GM23338 (cell line): ENCODE data around the gene TTYH1. TPM values are rescaled to one million over a fixed set of nuclear protein-coding genes. Genes with fewer than 3 reads are reported as not detected.
A peak's percentile ranks its signal among the peaks of the same experiment; 100 is the strongest.

Experiments used
- ATAC-seq: fragments of 200-7000 bp; cut with Tn5 transposase; 3 replicates; pipeline ENCODE4 v1.9.1; 2020
- DNase-seq: peaks from one replicate; pipeline ENCODE4 v3.0.0-alpha.2; 2015; ENCODE audit warnings: low spot score
- H2AFZ ChIP-seq: fragments of 200-600 bp; sonication (generic); 2 replicates; pipeline ENCODE4 v1.8.0; 2016; ENCODE audit warnings: antibody characterized with exemption, mild to moderate bottlenecking, moderate library complexity
- H3F3A ChIP-seq: fragments of 200-600 bp; sonication (generic); replicated peaks from 2 replicates; pipeline ENCODE4 v1.8.0; 2017; ENCODE audit warnings: antibody characterized with exemption, mixed run types, low read depth
- H3K27ac ChIP-seq: fragments of 200-600 bp; sonication (generic); 2 replicates; pipeline ENCODE4 v1.6.1; 2016; ENCODE audit warnings: low read depth
- H3K27me3 ChIP-seq: fragments of 200-600 bp; sonication (generic); 2 replicates; pipeline ENCODE4 v1.8.0; 2016; ENCODE audit warnings: mild to moderate bottlenecking, mixed run types, moderate library complexity; ENCODE audit not compliant: insufficient read depth
- H3K36me3 ChIP-seq: fragments of 200-600 bp; sonication (generic); 2 replicates; pipeline ENCODE4 v1.8.0; 2016; ENCODE audit warnings: mild to moderate bottlenecking; ENCODE audit not compliant: insufficient read depth
- H3K4me1 ChIP-seq: fragments of 200-600 bp; sonication (generic); 2 replicates; pipeline ENCODE4 v1.8.0; 2016; ENCODE audit warnings: mild to moderate bottlenecking, moderate library complexity; ENCODE audit not compliant: insufficient read depth
- H3K4me2 ChIP-seq: fragments of 200-600 bp; sonication (generic); 2 replicates; pipeline ENCODE4 v1.7.1; 2017; ENCODE audit warnings: mixed run types
- H3K4me3 ChIP-seq: fragments of 200-600 bp; sonication (generic); 2 replicates; pipeline ENCODE4 v1.6.1; 2016; ENCODE audit warnings: mixed run types
- H3K79me2 ChIP-seq: fragments of 200-600 bp; sonication (generic); replicated peaks from 2 replicates; pipeline ENCODE4 v1.8.0; 2017; ENCODE audit warnings: mild to moderate bottlenecking; ENCODE audit not compliant: insufficient read depth
- H3K9me2 ChIP-seq: fragments of 200-600 bp; sonication (generic); 2 replicates; pipeline ENCODE4 v1.8.0; 2017; ENCODE audit not compliant: insufficient read depth
- H4K20me1 ChIP-seq: fragments of 200-600 bp; sonication (generic); replicated peaks from 2 replicates; pipeline ENCODE4 v1.8.0; 2017; ENCODE audit warnings: mild to moderate bottlenecking; ENCODE audit not compliant: insufficient read depth
- H3K27ac Mint-ChIP-seq: 2 replicates; pipeline ENCODE4 v1.8.0; 2020; ENCODE audit warnings: inconsistent platforms, mild to moderate bottlenecking, moderate library complexity, mixed read lengths
- H3K27me3 Mint-ChIP-seq: 3 replicates; pipeline ENCODE4 v1.8.0; 2022; ENCODE audit warnings: low read depth, mild to moderate bottlenecking, moderate library complexity, mixed read lengths, inconsistent platforms; ENCODE audit not compliant: insufficient read depth, poor library complexity
- H3K36me3 Mint-ChIP-seq: 3 replicates; pipeline ENCODE4 v1.8.0; 2021; ENCODE audit warnings: low read depth, mild to moderate bottlenecking, inconsistent platforms, moderate library complexity, mixed read lengths
- H3K4me1 Mint-ChIP-seq: 3 replicates; pipeline ENCODE4 v1.8.0; 2020; ENCODE audit warnings: mild to moderate bottlenecking, inconsistent platforms, mixed read lengths
- H3K4me3 Mint-ChIP-seq: 3 replicates; pipeline ENCODE4 v1.8.0; 2021; ENCODE audit warnings: moderate library complexity, mild to moderate bottlenecking, inconsistent platforms, mixed read lengths
- H3K9me3 Mint-ChIP-seq: 3 replicates; pipeline ENCODE4 v1.8.0; 2020; ENCODE audit warnings: moderate library complexity, mild to moderate bottlenecking, inconsistent platforms, mixed read lengths
- CREB1 ChIP-seq: fragments of 250-450 bp; sonication (Bioruptor Pico); IDR thresholded peaks from 2 replicates; pipeline ENCODE4 v1.5.0; 2020; ENCODE audit warnings: low read depth, mild to moderate bottlenecking, moderate library complexity
- EZH2 ChIP-seq: fragments of 200-600 bp; sonication (generic); IDR thresholded peaks from one replicate; pipeline ENCODE4 v1.8.0; 2017; ENCODE audit warnings: antibody characterized with exemption, mild to moderate bottlenecking, low read depth; ENCODE audit not compliant: unreplicated experiment
- EZH2phosphoT487 ChIP-seq: fragments of 200-600 bp; sonication (generic); IDR thresholded peaks from one replicate; pipeline ENCODE4 v1.8.1; 2018; ENCODE audit warnings: antibody characterized with exemption; ENCODE audit not compliant: unreplicated experiment
- POLR2AphosphoS5 ChIP-seq: IDR thresholded peaks from 2 replicates; pipeline ENCODE4 v1.6.1; 2016; ENCODE audit warnings: antibody characterized with exemption, low read depth
- STAT1 ChIP-seq: IDR thresholded peaks from one replicate; pipeline ENCODE4 v1.6.1; 2016; ENCODE audit warnings: antibody characterized with exemption; ENCODE audit not compliant: unreplicated experiment
- ZNF331 ChIP-seq: fragments of 250-450 bp; sonication (Bioruptor Pico); IDR thresholded peaks from 2 replicates; pipeline ENCODE4 v1.5.0; 2020; ENCODE audit warnings: low read depth, mild to moderate bottlenecking, moderate library complexity
- polyA plus RNA-seq: library from polyadenylated mRNA; unstranded; fragments of >200 nt; fragmentation: Nextera tagmentation; extraction: Ambion mirVana; gene quantifications from 2 replicates; pipeline ENCODE4 v1.2.1, GENCODE V29; 2016
- total RNA-seq: library from RNA; depleted of rRNA; stranded (reverse); fragments of >200 nt; shearing (Covaris generic); gene quantifications from 2 replicates; pipeline ENCODE4 v1.2.3, GENCODE V29; 2014
- TF ChIP-seq, protein P1 (sequence below), 2 experiments: fragments of 200-600 bp in 1 of 2; sonication (generic) in 1 of 2; conservative IDR thresholded peaks; 2 replicates each; pipeline versions ENCODE4 v1.5.1 to v1.6.1; 2016 to 2017; ENCODE audit warnings: antibody characterized with exemption in 2 of 2, low read depth in 2 of 2, mild to moderate bottlenecking in 2 of 2, moderate library complexity in 1 of 2
- TF ChIP-seq, protein P2 (sequence below): IDR thresholded peaks from 2 replicates; pipeline ENCODE4 v1.6.1; 2016; ENCODE audit warnings: antibody characterized with exemption

TTYH1 gene
- total and polyA plus RNA-seq, 2 experiments from 2014 or later, result 18.2 to 40.8 TPM

DNA sequence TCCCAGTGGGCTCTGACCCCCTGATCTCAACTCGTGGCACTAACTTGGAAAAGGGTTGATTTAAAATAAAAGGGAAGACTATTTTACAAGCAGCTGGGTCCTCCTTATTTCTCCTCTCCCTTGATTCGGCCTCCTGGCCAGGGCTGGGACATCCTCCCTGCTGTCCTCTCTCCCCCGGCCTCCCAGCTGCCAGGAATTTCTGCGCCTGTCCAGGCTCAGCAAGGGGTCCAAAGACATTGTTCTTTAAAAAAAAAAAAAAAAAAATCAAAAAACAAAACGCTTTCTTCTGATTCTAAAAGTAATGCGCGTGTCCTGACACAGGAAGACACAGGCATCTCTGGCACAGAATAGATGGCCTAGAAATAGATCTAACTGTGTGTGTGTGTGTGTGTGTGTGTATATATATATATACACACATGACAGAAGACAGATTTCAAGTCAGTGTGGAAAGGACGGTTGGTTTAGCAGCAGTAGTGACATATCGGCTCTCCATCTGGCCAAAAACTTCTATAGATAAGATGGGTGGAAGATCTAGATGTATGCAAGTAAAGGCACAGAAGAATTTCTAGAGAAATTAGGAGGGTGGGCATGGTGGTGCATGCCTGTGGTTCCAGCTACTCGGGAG lies 21.5 kb downstream of the TTYH1 start:
- H3K4me2 ChIP-seq, result peak overlapping the region; percentile 78
- no peak overlapping the region; the same call in 1 of the 2 replicates for H3K27ac Mint-ChIP-seq
- 0 out of 2 replicates have a peak, but pooled peaks cover 4% of the 10 kb centered on the region for H3F3A ChIP-seq
- no peak overlapping the region for H3K27ac ChIP-seq
- H3K4me3 ChIP-seq, result peak overlapping the region; percentile 49
- H4K20me1 ChIP-seq, result peaks cover 9% of the 10 kb centered on the region
- no peak for ATAC-seq
- H3K9me2 ChIP-seq, result no peaks in the 10 kb centered on the region
- H3K27me3 Mint-ChIP-seq, result peaks cover 27% of the 10 kb centered on the region
- H3K4me1 Mint-ChIP-seq, result peaks cover 45% of the 10 kb centered on the region
- 0 out of 2 replicates have a peak, but pooled peaks cover 3% of the 10 kb centered on the region for H3K27me3 ChIP-seq
- H3K9me3 Mint-ChIP-seq, result no peaks in the 10 kb centered on the region; the same call in 2 of the 3 replicates
- no peak for TF ChIP-seq ZNF331 (CRISPR knock-in tag)
- no peak for TF ChIP-seq CREB1 (CRISPR knock-in tag)
- DNase-seq, result peak; percentile 24
- H3K79me2 ChIP-seq, result peaks cover 3% of the 10 kb centered on the region; the same call in 1 of the 2 replicates
- no peak overlapping the region for H2AFZ ChIP-seq
- H3K4me1 ChIP-seq, result peaks cover 25% of the 10 kb centered on the region
- peaks cover 12% of the 10 kb centered on the region for H3K36me3 Mint-ChIP-seq
- H3K4me3 Mint-ChIP-seq, result peak overlapping the region; percentile 45; the same call in 2 of the 3 replicates
- H3K36me3 ChIP-seq, result no peaks in the 10 kb centered on the region

GRCh38 chr19:54439174-54439851 lies 24.0 kb downstream of the TTYH1 start:
- no peaks in the 10 kb centered on the region for H3K36me3 ChIP-seq
- TF ChIP-seq, protein P1, sequence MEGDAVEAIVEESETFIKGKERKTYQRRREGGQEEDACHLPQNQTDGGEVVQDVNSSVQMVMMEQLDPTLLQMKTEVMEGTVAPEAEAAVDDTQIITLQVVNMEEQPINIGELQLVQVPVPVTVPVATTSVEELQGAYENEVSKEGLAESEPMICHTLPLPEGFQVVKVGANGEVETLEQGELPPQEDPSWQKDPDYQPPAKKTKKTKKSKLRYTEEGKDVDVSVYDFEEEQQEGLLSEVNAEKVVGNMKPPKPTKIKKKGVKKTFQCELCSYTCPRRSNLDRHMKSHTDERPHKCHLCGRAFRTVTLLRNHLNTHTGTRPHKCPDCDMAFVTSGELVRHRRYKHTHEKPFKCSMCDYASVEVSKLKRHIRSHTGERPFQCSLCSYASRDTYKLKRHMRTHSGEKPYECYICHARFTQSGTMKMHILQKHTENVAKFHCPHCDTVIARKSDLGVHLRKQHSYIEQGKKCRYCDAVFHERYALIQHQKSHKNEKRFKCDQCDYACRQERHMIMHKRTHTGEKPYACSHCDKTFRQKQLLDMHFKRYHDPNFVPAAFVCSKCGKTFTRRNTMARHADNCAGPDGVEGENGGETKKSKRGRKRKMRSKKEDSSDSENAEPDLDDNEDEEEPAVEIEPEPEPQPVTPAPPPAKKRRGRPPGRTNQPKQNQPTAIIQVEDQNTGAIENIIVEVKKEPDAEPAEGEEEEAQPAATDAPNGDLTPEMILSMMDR (conservative IDR thresholded peaks at IDR 0.05; ENCODE audit: low read depth in 2 of 2), result peak; percentile 71 to 91
- TF ChIP-seq CREB1 (CRISPR knock-in tag), result no peak
- H3K4me2 ChIP-seq, result no peak overlapping the region
- H3K4me3 ChIP-seq, result no peak overlapping the region
- H3K4me1 ChIP-seq, result peaks cover 25% of the 10 kb centered on the region
- no peaks in the 10 kb centered on the region for H3K9me2 ChIP-seq
- ATAC-seq (peak; percentile 79), DNase-seq (peak; percentile 93)
- Mint-ChIP-seq H3K27ac (no peak overlapping the region), H3K4me1 (peaks cover 40% of the 10 kb centered on the region), H3K4me3 (no peak overlapping the region), H3K36me3 (peaks cover 28% of the 10 kb centered on the region), H3K9me3 (no peaks in the 10 kb centered on the region; the same call in 2 of the 3 replicates), H3K27me3 (peaks cover 20% of the 10 kb centered on the region)
- H3K79me2 ChIP-seq, result peaks cover 3% of the 10 kb centered on the region
- no peak overlapping the region for H2AFZ ChIP-seq
- H3K27me3 ChIP-seq, result no peaks in the 10 kb centered on the region
- H3F3A ChIP-seq, result 0 out of 2 replicates have a peak, but pooled peaks cover 4% of the 10 kb centered on the region
- H4K20me1 ChIP-seq, result peaks cover 9% of the 10 kb centered on the region
- H3K27ac ChIP-seq, result no peak overlapping the region

DNA sequence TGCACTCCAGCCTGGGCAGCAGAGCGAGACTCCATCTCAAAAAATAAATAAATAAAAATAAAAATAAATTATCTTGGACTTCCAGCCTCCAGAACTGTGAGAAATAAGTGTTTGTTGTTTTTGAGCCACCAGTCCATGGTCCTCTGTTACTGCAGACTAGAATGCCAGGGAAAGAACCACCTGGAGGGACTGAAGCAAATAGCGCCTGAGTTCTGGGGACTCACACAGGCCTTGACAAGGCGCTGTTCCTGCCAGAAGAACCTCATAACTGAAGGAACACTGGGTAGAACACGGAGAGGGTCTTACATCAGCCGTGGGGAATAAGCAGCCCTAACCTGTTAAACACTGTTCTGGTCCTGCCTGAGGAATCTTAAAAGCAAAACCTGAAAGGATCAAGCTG lies 25.4 kb downstream of the TTYH1 start:
- no peak overlapping the region for H3K4me3 Mint-ChIP-seq
- peaks cover 28% of the 10 kb centered on the region for H3K4me1 Mint-ChIP-seq
- 0 out of 2 replicates have a peak, but pooled peaks cover 4% of the 10 kb centered on the region for H3F3A ChIP-seq
- no peak for TF ChIP-seq ZNF331 (CRISPR knock-in tag)
- no peak for TF ChIP-seq CREB1 (CRISPR knock-in tag)
- TF ChIP-seq EZH2phosphoT487, result no peak
- no peak for TF ChIP-seq EZH2
- TF ChIP-seq, protein P2, sequence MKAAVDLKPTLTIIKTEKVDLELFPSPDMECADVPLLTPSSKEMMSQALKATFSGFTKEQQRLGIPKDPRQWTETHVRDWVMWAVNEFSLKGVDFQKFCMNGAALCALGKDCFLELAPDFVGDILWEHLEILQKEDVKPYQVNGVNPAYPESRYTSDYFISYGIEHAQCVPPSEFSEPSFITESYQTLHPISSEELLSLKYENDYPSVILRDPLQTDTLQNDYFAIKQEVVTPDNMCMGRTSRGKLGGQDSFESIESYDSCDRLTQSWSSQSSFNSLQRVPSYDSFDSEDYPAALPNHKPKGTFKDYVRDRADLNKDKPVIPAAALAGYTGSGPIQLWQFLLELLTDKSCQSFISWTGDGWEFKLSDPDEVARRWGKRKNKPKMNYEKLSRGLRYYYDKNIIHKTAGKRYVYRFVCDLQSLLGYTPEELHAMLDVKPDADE, result no peak
- no peak for TF ChIP-seq STAT1
- TF ChIP-seq, protein P1 (conservative IDR thresholded peaks at IDR 0.05; ENCODE audit: low read depth in 2 of 2), result no peak
- no peak for TF ChIP-seq POLR2AphosphoS5

More for the DNA sequence above, 25.4 kb downstream of the TTYH1 start:
- H3K4me3 ChIP-seq, result no peak overlapping the region
- H3K27me3 ChIP-seq, result no peaks in the 10 kb centered on the region
- no peak for DNase-seq
- peaks cover 3% of the 10 kb centered on the region for H3K79me2 ChIP-seq
- H4K20me1 ChIP-seq, result peaks cover 9% of the 10 kb centered on the region; the same call in 1 of the 2 replicates
- ATAC-seq, result no peak
- H3K36me3 ChIP-seq, result no peaks in the 10 kb centered on the region
- H3K36me3 Mint-ChIP-seq, result peaks cover 38% of the 10 kb centered on the region
- H3K27me3 Mint-ChIP-seq, result peaks cover 12% of the 10 kb centered on the region
- no peak overlapping the region for H2AFZ ChIP-seq
- peaks cover 15% of the 10 kb centered on the region for H3K4me1 ChIP-seq
- no peak overlapping the region for H3K4me2 ChIP-seq
- H3K27ac ChIP-seq, result no peak overlapping the region
- no peaks in the 10 kb centered on the region; the same call in 2 of the 3 replicates for H3K9me3 Mint-ChIP-seq
- H3K9me2 ChIP-seq, result no peaks in the 10 kb centered on the region
- no peak overlapping the region for H3K27ac Mint-ChIP-seq
